ENCODE data around the gene SYAP1. TPM values are rescaled to one million over a fixed set of nuclear protein-coding genes. Genes with fewer than 3 reads are reported as not detected.
A peak's percentile ranks its signal among the peaks of the same experiment; 100 is the strongest.
"Not testable (repeated sequence)": the region's sequence is repeated elsewhere in the genome, so short reads cannot be mapped to it uniquely, and the experiment has no call there.

SYAP1 gene
- total RNA-seq, 4 donors from 2014 or later = 16.7 to 20.9 (median 18.9) TPM

GRCh38 chrX:16778545-16778944 lies 59.1 kb downstream of the SYAP1 start:
- no peak for TF ChIP-seq POLR2AphosphoS5 (IDR thresholded peaks at IDR 0.05)
- no peak for TF ChIP-seq POLR2A (IDR thresholded peaks at IDR 0.05)
- no peak for TF ChIP-seq EP300 (IDR thresholded peaks at IDR 0.05)
- Histone ChIP-seq H3K9me3 (no peaks in the 10 kb centered on the region), H3K4me1 (no peaks in the 10 kb centered on the region), H3K27ac (no peak overlapping the region), H3K36me3 (no peaks in the 10 kb centered on the region), H3K27me3 (no peaks in the 10 kb centered on the region), H3K4me3 (no peak overlapping the region)
- DNase-seq (ENCODE audit: low spot score in 2 of 2) = no peak

- TF ChIP-seq CTCF (IDR thresholded peaks at IDR 0.05) (no peak), POLR2AphosphoS5 (IDR thresholded peaks at IDR 0.05) (no peak), POLR2A (IDR thresholded peaks at IDR 0.05) (no peak)
- H3K36me3 ChIP-seq = no peaks in the 10 kb centered on the region
- no peak overlapping the region for H3K4me3 ChIP-seq
- DNase-seq (ENCODE audit: low spot score in 2 of 2) = no peak
- H3K27ac ChIP-seq = no peak overlapping the region
- no peaks in the 10 kb centered on the region for H3K4me1 ChIP-seq
- no peaks in the 10 kb centered on the region for H3K9me3 ChIP-seq
- no peaks in the 10 kb centered on the region for H3K27me3 ChIP-seq
Observed at GRCh38 chrX:16778993-16779392, 59.6 kb downstream of the SYAP1 start.

- H3K27me3 ChIP-seq = not testable (repeated sequence)
- WGBS = 90% methylated on average over 2 of the region's 2 CpGs
Observed at GRCh38 chrX:16779815-16780214, 60.4 kb downstream of the SYAP1 start.

GRCh38 chrX:16783452-16783851 lies 64.0 kb downstream of the SYAP1 start:
- Histone ChIP-seq H3K36me3 (no peaks in the 10 kb centered on the region), H3K27me3 (no peaks in the 10 kb centered on the region), H3K9me3 (no peaks in the 10 kb centered on the region), H3K4me3 (no peak overlapping the region), H3K27ac (no peak overlapping the region), H3K4me1 (peaks cover 9% of the 10 kb centered on the region)
- WGBS = 94% methylated on average over 17 of the region's 17 CpGs
- DNase-seq (ENCODE audit: low spot score in 2 of 2) = no peak
- TF ChIP-seq POLR2AphosphoS5 (IDR thresholded peaks at IDR 0.05) (no peak), CTCF (IDR thresholded peaks at IDR 0.05) (no peak), EP300 (IDR thresholded peaks at IDR 0.05) (no peak), POLR2A (IDR thresholded peaks at IDR 0.05) (no peak)

More at GRCh38 chrX:16779815-16780214, 60.4 kb downstream of the SYAP1 start:
- not testable (repeated sequence) for H3K9me3 ChIP-seq; DNase-seq (ENCODE audit: low spot score in 2 of 2); H3K4me1 ChIP-seq; H3K4me3 ChIP-seq; H3K27ac ChIP-seq; H3K36me3 ChIP-seq

GRCh38 chrX:16784440-16784839 lies 65.0 kb downstream of the SYAP1 start:
- not testable (repeated sequence) for DNase-seq (ENCODE audit: low spot score in 2 of 2); H3K27ac ChIP-seq; H3K9me3 ChIP-seq; H3K27me3 ChIP-seq; H3K4me1 ChIP-seq; H3K4me3 ChIP-seq; H3K36me3 ChIP-seq
- WGBS = 81% methylated on average over 18 of the region's 18 CpGs

- Histone ChIP-seq H3K27me3 (no peaks in the 10 kb centered on the region), H3K27ac (no peak overlapping the region), H3K4me1 (peaks cover 9% of the 10 kb centered on the region), H3K9me3 (no peaks in the 10 kb centered on the region), H3K4me3 (peak overlapping the region; percentile 69), H3K36me3 (no peaks in the 10 kb centered on the region)
- 15% methylated on average over 39 of the region's 39 CpGs for WGBS
- peak in 1 of 2 donors; percentile 68 for DNase-seq (ENCODE audit: low spot score in 2 of 2)
- TF ChIP-seq POLR2AphosphoS5 (IDR thresholded peaks at IDR 0.05) = no peak
- TF ChIP-seq CTCF (IDR thresholded peaks at IDR 0.05) = no peak
- no peak for TF ChIP-seq EP300 (IDR thresholded peaks at IDR 0.05)
- TF ChIP-seq POLR2A (IDR thresholded peaks at IDR 0.05) = no peak
Observed at GRCh38 chrX:16785247-16786138, 66.1 kb downstream of the SYAP1 start.

Data from suprapubic skin (tissue), 4 donors.